ENCODE measurements around the gene GAR1.
"Not testable (repeated sequence)": the region's sequence is repeated elsewhere in the genome, so short reads cannot be mapped to it uniquely, and the experiment has no call there.

Gene GAR1

DNA sequence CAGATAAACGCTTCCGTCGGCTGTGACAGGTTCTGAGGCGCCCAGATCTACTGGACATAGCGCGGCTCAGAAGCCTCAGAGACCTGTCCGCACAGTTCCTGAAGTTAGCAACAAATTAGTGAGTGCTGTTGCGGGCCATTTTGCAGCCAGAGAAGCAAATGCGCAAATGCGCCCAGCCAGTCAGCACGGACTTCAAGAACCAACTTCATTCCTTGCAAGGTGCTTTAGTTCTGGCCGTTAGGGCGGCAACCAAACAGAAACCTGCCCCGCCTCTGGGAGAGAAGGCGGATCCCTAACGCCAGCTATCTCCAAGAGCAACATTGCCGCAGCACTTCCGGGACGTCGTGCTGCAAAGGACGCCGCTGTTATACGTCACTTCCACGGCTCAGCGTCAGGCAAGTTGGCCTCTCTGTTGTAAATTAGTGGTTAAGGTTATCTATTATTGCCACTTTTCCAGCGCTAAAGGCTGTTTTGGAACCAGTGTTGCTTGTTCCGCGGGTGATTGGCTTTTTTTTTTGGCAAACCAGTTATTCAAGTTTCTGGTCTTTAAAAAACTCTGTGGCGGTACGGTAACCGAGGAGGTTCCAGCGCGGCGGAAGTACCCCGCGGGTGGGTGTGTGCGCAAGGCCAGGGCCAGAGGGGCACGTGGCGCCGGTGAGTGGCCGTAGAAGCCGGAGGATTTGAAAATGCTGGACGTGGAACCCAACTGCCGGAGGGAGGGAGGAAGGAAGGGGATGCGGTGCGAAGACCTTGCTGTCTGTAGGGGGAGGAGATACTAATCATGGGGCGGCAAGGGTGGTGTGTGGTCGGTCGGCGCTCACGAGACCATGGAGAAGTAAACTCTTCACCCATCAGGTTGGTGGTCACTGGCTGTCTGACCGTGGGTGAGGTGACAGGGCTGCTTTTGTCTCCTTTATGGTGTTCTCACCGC is at the start of gene GAR1:
TSS of gene GAR1 (plus strand) at position 612 of the 931 bp plus-strand sequence. CDS start 403 bp downstream, outside the sequence.
- peak; percentile 90 for DNase-seq

DNA sequence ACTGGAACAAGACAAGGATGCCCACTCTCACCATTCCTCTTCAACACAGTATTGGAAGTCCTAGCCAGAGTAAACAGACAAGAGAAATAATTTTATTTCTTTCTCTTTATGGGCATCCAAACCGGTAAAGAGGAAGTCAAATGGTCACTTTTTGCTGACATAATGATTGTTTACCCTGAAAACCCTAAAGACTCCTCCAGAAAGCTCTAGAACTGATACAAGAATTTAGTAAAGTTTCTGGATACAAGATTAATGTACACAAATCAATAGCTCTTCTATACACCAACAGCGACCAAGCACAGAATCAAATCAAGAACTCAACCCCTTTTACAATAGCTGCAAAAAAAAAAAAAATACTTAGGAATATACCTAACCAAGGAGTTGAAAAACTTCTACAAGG is 33.5 kb upstream of the GAR1 start:
- not testable (repeated sequence) for DNase-seq

DNA sequence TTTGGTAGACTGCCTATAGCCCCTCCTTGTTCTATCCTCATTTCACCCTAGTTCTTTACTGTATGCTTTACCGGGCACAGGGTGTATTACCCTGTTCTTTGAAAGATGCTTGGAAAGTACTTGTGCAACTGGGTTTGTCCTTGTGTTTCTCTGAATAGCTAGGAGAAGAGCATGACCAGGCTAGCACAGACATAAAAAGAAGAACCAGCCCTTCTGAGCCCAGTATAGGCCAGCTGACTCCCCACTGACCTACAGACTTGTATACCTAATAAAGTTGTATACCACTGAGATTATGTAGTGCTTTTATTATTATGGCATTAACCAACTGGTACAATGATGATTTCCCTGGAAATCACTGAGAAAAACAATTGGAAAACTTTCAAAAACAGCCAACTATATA is 28.7 kb upstream of the GAR1 start:
- no peak for DNase-seq

DNA sequence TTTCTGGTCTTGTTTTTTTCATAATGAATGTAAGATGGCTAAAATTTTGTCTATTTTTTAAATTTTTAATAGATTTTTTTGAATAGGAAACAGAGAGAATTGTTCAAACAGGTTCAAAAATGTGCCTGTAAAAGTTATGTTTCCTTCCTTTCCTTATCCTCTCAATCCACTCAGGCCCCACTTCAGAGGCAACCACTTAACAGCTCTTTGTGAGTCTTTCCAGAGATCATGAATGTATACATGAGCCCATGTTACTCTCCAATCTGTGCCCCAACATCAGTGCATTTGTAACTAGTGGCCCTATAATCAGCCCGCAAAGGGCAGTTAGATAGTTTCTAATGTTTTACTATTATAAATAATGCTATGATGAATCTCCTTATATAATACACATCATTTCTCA is 27.8 kb upstream of the GAR1 start:
- DNase-seq: no peak

DNA sequence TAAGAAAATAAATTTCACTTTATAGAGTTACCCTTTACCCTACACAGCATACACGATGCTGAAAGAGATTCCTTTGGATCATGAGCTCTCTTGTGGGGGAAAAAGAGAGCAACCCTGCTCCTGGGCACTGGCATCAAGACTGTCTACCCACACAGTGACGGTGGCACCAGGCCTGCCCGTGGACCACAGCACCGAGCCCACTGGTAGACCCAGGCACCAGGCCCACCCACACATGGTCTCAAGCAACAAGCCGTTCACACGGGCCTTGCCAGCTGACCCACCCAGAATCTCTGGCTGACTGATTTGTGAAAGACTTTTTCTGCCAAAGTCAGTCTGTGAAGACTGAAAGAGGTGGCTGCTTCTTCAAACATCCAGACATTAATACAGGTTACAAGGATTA is 20.5 kb upstream of the GAR1 start:
- no peak for DNase-seq

DNA sequence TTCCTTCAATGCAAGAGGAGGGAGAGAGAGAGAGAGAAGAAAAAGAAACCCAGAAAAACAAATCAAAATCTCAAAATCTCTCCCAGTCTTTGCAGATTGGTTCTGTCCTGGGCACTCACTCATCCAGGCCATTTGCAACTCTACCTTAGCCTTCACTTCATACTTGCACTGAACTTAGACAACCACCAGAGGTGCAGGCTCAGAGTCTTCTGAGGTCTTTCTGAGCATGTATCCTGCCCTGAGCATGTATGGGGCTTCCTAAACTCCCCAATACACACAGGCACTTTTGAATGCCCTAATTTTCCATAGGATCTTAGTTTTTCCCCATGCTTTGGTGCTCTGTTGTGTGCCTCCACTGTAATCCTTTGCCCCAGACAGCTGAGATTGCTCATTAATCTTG is 16.7 kb upstream of the GAR1 start:
- DNase-seq: no peak

DNA sequence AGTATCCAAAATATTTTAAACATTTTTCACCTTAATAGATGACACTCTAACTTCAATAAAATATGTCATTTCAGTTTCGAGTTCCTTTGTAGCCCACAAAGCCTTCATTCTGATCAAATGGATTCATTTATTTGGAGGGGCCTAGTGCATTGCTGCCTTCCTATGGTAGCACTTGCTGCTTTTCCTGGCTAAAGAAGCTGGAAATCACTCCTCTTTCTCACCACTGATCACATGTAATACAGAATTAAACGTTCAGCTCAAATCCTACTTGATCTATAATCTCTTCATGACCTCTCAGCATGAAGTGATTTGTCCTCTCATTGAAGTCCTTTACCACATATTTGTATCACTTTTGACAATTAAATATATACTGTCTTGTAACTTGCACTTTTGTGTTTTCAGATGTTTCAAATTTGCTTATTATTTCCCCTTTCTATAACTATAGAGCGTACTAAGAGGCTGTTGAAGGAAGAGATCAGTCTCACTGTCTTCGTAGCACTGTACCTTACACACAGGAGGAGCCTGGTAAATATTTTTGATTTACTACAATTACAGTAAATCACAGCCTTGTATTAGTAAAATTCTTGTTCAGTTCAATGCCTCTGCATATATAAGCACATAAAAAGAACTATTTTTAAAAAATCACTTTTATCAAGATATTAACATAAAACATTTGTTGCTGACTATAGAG is 14.3 kb upstream of the GAR1 start:
- no peak for DNase-seq

DNA sequence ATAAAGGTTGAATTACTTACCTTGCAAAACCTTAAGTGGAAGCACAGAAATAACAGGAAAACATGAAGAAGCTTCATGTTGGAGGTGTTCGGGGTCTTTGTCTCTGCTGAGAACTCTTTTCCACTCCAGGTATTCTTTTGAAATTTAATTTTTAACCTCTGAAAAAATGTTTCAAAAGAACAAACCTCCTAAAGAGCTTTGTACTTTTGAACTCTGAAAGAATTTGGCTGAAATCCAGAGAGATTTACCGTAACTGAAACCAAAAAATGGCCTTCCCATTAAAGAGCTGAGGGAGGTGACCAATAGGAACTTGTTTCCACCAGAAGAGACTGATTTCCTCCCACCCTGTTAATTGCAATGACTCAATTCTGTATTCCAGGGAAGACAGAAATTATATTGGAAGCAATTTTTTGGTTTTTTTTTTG is 13.7 kb upstream of the GAR1 start, which contains the start of gene CFI:
TSS of gene CFI (minus strand) at position 105 of the 425 bp plus-strand sequence. CDS start at position 77, 28 bp downstream.
- no peak for DNase-seq

DNA sequence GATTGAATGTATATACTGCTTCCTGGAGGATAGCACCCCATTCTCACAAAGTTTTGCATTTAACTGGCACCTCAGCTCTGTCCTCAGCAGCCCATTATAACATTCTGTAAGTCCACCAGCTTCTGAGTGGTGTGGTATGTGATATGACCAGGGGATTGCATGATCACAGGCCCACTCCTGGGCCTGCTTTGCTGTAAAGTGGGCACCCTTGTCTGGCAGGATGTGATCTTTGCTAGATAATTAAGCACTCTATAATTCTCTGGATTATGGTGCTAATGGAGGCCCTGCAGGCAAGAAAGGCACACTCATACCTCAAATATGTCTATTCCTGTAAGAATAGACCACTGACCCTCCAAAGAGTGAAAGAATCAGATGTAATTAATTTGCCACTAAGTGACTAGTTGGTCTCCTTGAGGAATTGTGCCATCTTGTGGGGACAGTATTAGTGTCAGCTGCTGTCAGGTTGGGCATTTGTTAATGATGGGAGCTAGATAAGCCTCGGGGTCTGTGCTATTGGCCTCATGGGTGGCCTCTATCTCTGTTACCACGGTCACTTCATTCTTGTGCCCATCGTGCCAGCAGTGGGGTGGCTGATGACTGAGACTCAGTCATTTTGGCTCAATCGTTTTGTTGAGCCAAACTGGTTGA is 11.5 kb upstream of the GAR1 start:
- DNase-seq: no peak

DNA sequence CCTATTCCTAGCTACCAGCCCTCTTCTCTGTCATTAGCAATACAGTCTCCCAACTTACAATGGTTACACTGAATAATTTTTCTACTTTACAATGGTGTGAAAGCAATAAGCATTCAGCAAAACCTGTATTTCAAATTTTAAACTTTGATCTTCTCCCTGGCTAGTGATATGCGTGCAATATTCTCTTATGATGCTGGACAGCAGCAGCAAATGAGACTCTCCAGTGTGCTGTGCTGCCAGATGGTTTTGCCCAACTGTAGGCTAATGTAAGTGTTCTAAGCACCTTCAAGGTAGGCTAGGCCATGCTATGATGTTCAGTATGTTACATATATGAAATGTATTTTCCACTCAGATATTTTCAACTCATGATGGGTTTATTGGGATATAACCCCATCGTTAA is 5.9 kb upstream of the GAR1 start:
- DNase-seq: no peak

DNA sequence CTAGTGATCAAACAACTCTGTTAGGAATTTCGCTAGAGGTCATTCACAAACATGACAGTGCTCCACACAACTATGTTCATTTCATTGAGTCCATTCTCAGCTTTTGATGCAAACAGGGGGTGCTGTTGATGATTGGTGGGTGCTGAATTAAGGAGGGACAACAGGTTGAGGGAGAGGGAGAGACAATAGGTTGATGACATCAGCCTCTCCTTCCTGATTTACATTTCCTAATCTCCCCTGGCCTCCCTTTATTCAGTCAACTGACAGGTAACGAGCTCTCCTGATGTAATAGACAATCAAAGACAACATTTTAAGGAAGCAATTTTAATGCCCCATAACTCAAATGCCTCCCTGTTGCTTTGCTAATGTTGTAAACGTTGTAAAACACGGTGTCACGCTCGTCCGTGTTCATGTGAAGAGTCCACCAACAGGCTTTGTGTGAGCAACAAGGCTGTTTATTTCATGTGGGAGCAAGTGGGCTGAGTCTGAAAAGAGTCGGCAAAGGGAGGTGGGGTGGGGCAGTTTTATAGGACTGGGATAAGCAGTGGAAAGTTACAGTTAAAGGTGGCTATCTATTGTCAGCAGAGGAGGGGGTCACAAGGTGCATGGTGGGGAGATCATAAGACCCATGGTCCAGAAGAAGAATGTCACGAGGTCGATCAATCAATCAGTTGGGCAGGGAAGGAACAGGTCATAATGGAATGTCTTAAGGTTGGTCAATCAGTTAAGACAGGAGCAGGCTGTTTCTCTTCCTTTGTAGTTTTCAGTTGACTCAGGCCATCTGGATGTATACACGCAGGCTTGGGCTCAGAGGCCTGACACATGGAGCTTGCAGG is 4.8 kb upstream of the GAR1 start:
- no peak for DNase-seq

DNA sequence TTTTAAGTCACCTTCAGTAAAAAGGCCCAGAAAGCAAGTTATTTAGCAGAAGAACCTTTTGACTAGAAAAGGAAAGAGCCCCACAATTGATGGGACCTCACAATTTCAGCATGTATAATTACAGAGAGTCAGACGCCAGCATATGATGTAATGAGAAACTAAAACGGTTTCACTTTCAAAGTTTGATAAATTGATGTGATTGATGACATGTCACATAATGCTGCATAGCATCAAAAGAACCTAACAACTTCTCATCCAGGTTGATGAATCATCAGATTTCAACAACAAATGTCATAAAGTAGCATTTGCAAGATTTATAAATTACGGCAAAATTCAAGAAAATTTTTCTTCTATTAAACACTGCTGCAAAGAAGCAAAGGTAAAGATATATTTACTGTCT is 3.9 kb upstream of the GAR1 start:
- no peak for DNase-seq

DNA sequence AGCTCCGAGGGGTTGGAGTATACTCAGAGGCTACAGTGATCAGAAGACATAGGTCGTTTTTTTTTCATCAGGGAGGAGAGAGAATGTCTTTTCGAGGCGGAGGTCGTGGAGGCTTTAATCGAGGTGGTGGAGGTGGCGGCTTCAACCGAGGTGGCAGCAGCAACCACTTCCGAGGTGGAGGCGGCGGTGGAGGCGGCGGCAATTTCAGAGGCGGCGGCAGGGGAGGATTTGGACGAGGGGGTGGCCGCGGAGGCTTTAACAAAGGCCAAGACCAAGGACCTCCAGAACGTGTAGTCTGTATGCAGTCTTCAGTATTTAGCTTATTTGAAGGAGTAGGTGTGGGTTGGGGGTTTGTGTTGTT is 500 bp downstream of the GAR1 start:
- DNase-seq: peak; percentile 68

DNA sequence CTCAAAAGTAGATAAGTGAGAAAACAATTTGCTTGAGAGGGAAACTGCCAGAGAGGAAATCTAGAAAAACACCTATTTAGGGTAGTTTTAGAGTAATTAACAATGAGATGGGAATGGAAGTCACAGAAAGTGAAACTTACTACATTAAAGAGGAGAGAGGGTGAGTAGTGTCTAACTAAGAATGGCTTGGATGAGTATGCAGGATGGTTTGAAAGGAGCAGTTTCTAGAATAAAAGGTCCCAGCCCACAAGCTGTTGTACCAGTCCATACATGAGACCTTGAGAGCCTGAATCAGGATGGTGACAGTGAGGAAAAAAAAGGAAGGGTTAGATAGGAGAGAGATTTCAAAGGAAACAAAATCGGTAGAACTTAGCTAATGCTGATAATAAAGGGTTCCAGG is 1.3 kb downstream of the GAR1 start:
- DNase-seq: no peak

DNA sequence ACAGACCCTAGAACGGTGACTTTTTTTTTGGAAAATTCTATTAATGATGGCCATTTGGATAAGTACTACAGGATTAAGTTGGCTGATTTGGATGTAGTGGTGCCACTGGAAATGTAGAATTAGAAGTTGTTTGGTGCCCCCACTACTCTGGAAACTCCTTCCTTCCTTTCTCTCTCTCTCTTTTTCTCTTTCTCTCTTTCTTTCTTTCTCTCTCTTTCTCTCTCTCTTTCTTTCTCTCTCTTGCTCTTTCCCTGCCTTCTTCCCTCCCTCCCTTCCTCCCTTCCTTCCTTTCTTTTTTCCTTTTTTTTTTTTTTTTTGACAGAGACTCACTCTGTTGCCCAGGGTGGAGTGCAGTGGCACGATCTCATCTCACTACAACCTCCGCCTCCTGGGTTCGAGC is 2.7 kb downstream of the GAR1 start:
- DNase-seq: no peak

DNA sequence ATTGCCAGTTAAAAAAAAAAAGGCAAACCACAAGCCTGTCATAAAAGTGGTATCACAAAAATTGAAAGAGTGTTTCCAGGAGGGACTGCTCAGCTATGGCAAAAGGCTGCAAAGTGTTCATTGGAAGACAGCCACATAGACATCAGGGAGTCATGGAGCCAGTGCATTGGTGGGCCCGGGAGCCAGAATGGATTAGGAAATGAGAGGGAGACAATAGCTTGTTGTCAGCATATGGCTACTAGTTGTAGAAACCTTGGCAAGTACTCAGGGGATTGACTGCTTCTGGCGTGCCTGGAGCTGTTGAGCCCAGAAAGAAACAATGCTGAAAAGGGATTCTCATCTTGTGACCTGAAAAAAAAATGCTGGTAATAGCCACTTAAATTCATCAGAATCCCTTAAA is 5.0 kb downstream of the GAR1 start:
- no peak for DNase-seq

DNA sequence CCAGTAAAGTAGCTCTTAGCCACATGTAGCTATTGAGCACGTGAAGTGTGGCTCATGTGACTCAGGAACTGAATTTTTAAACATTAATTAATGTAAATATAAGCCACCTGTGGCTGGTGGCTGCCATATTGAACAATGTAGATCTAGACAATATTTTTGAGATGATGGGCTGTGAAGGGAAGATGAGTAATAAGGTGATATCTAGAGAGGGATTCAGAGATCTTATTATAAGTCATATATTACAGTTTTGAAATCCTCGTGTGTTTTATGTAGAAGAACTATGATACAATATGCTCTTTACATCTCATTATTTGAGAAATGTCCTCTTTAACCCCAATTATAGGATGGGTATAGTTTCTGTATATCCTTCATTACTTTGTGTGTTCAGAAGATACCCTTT is 5.6 kb downstream of the GAR1 start:
- DNase-seq: no peak

DNA sequence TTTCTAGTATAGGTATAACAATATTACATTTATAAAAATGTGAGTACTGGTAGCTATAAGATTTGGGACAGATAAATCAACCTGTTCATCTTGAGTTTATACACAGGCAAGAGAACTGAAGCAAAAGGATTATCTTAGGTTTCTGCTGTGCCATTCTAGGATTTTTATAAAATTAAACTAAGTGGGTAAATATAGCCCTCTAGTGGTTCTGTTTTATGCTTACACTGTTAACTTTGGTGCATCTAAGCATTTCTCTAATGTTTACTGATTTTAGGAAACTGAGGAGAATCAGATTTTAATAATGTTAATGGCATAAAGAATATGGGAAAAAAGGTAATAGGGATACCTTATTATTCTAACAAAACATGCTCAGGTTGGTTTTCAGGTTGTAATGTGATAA is 11.2 kb downstream of the GAR1 start:
- no peak for DNase-seq

DNA sequence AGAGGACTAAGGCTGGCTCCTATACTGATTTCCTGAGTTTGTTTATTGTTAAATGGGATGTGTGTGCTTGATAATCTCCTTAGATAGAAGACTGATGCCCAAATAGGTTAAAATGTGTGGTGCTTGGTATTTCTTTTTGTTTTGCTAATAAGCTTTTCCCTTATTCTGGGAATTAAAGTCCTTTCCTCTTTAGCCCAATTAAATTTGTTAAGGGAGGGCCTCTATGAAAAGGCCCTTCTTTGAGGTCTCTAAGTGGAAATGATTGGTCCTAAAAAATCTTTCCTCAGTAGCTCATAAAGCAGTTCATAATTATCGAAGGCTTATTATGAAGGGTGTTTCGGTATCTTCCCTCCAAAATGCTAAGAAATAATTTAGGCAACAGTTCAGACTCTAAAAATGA is 12.1 kb downstream of the GAR1 start, which contains the start of gene RRH:
TSS of gene RRH (plus strand) at position 301 of the 400 bp plus-strand sequence. CDS start at position 357, 56 bp downstream.
- DNase-seq: no peak

DNA sequence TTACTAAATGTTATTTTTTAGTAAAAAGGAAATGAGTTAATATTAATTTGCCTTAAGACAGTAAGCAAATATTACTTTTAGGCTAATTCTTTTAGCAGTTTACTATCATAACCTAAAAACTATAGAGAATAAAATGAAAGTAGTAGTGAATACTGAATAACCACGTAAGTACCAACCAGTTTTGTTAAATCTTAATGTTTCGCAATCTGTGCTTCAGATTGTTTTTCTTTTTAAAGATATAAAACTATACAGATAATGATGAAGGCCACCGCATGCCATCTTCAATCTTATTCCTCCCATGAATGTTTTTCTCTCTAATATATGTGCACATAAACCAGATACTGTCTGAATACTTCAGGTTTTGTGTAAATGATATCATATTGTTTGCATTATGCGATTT is 18.2 kb downstream of the GAR1 start:
- DNase-seq: no peak

DNA sequence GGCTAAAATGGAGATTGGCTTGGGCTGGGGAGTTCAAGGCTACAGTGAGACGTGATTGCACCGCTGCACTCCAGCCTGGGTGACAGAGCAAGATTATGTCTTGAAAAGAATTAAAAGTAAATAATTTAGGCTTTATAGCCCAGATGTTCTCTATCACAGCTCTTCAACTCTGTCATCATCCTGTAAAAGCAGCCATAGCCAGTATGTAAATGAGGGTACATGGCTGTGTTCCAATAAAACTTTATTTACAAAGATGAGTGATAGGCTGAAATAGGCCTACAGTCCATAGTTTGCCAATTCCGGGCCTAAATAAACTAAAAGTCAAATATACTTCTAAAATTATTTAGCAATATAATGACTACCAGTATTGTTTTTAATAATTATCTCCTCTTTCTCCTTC is 21.4 kb downstream of the GAR1 start:
- DNase-seq: no peak

DNA sequence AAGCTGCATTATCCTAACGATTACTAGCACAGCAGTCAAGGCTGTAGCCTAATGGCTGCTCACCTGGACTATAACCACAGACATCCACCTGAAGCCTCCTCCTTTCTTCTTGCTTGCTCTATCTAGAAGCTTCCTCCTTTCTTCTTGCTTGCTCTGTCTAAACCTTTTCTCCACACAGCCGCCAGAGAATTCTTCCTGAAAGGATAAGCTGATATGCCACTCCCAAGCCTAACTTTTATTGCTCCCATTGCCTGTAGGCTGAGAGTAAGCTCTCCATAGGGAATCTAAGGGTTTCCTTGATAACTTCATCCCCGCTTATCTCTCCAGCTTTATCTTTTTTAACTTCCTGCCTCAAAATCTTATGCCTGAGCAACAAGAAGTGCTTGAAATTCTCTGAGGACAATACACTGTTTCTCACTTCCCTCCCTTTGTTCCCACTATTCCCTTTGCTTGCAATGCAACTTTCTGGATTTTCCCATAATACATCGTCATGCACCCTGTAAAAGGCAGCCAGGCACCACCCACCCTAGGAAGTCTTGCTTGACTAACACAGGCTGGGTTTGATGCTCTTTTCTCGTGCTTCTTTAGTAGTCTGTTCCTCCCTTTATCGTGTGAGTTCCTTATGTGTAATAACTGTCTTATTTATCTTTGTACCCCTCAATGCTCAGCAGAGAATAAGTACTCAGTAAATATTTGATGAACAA is 31.0 kb downstream of the GAR1 start:
- no peak for DNase-seq
